ENCODE data around the gene TENT4B. TPM values are rescaled to one million over a fixed set of nuclear protein-coding genes. Genes with fewer than 3 reads are reported as not detected.

Gene TENT4B
- total RNA-seq, 1 experiment from 2014 or later: 13.0 TPM

GRCh38 chr16:50137268-50137667 lies 15.8 kb upstream of the TENT4B start:
- no peaks in the 10 kb centered on the region for H3K9me3 Mint-ChIP-seq

More at GRCh38 chr16:50137268-50137667, 15.8 kb upstream of the TENT4B start:
- no CpG with 5 or more reads among the region's 3 CpGs for WGBS (ENCODE audit: extremely low coverage, insufficient read length, low lambda C conversion rate)
- no peak overlapping the region for H3K4me3 Mint-ChIP-seq
- Histone ChIP-seq H4K20me1 (ENCODE audit: control insufficient read depth, insufficient read depth, insufficient read length) (no peaks in the 10 kb centered on the region), H3K9me3 (ENCODE audit: control insufficient read depth, low read depth, low read length) (no peaks in the 10 kb centered on the region), H3K4me2 (ENCODE audit: insufficient read depth, insufficient read length, low read length) (no peak overlapping the region), H3K56ac (ENCODE audit: insufficient read length, low read depth, low read length) (no peak overlapping the region), H2BK5ac (ENCODE audit: insufficient read length, low read length) (no peak overlapping the region), H3K23ac (ENCODE audit: insufficient read length, low read depth, low read length) (no peak overlapping the region), H4K8ac (replicated peaks; ENCODE audit: insufficient read length, low read depth, low read length) (no peak overlapping the region), H4K91ac (ENCODE audit: insufficient read length, low read depth, low read length) (no peak overlapping the region), H2BK120ac (ENCODE audit: low read depth, low read length, poor library complexity, severe bottlenecking) (no peak overlapping the region), H2BK15ac (ENCODE audit: low read depth, low read length) (no peak overlapping the region), H4K5ac (ENCODE audit: insufficient read length, low read depth, low read length) (no peak overlapping the region), H3K9ac (ENCODE audit: extremely low read depth, insufficient read length, low read length) (no peak overlapping the region), H2AFZ (ENCODE audit: low read length) (no peak overlapping the region), H3K27me3 (ENCODE audit: insufficient read depth, low read length) (no peaks in the 10 kb centered on the region), H3T11ph (ENCODE audit: low read length) (no peak overlapping the region), H3K4ac (ENCODE audit: low read depth, low read length) (no peak overlapping the region), H2AK5ac (ENCODE audit: insufficient read length, low read length) (no peak overlapping the region), H3K14ac (ENCODE audit: insufficient read depth, low read length) (no peak overlapping the region), H3K23me2 (ENCODE audit: insufficient read length, low read depth, low read length, poor library complexity, severe bottlenecking) (no peaks in the 10 kb centered on the region), H2BK12ac (ENCODE audit: insufficient read length, low read depth, low read length) (no peak overlapping the region), H3K18ac (ENCODE audit: insufficient read length, low read depth, low read length) (no peak overlapping the region), H2BK20ac (ENCODE audit: low read depth, low read length, poor library complexity, severe bottlenecking) (no peak overlapping the region), H3K79me2 (ENCODE audit: insufficient read depth, low read length) (no peaks in the 10 kb centered on the region), H3K4me1 (ENCODE audit: insufficient read depth, low read length) (no peaks in the 10 kb centered on the region), H3K27ac (ENCODE audit: insufficient read length, low read depth, low read length) (no peak overlapping the region), H3K79me1 (ENCODE audit: insufficient read depth, low read depth, low read length, poor library complexity, severe bottlenecking) (no peaks in the 10 kb centered on the region)
- no peak overlapping the region for H3K27ac Mint-ChIP-seq
- DNase-seq: no peak
- H3K36me3 Mint-ChIP-seq (ENCODE audit: insufficient read depth in 1 of 3, low read depth in 3 of 3): no peaks in the 10 kb centered on the region
- no peaks in the 10 kb centered on the region for H3K4me1 Mint-ChIP-seq
- H3K27me3 Mint-ChIP-seq (ENCODE audit: low read depth): peaks cover 3% of the 10 kb centered on the region; the same call in 1 of the 2 replicates
- TF ChIP-seq, protein P1, sequence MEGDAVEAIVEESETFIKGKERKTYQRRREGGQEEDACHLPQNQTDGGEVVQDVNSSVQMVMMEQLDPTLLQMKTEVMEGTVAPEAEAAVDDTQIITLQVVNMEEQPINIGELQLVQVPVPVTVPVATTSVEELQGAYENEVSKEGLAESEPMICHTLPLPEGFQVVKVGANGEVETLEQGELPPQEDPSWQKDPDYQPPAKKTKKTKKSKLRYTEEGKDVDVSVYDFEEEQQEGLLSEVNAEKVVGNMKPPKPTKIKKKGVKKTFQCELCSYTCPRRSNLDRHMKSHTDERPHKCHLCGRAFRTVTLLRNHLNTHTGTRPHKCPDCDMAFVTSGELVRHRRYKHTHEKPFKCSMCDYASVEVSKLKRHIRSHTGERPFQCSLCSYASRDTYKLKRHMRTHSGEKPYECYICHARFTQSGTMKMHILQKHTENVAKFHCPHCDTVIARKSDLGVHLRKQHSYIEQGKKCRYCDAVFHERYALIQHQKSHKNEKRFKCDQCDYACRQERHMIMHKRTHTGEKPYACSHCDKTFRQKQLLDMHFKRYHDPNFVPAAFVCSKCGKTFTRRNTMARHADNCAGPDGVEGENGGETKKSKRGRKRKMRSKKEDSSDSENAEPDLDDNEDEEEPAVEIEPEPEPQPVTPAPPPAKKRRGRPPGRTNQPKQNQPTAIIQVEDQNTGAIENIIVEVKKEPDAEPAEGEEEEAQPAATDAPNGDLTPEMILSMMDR (conservative IDR thresholded peaks at IDR 0.05): no peak
